GM12865 (cell line): Measurements from ENCODE around the gene EFCAB11.

Source experiments
- DNase-seq: peaks from one replicate; pipeline ENCODE4 v3.0.0; 2010; ENCODE audit warnings: low read depth
- H3K4me3 ChIP-seq: 2 replicates; pipeline ENCODE4 v1.5.1; 2011; ENCODE audit warnings: mild to moderate bottlenecking, low read depth, low read length, control low read depth
- TF ChIP-seq, protein P1 (sequence below): IDR thresholded peaks from 2 replicates; pipeline ENCODE4 v1.5.1; 2011; ENCODE audit warnings: low read length, control low read depth, low read depth, inconsistent platforms; ENCODE audit not compliant: insufficient read depth; ENCODE audit errors: missing control alignments

Gene EFCAB11

GRCh38 chr14:89947344-89947743, 7.2 kb downstream of the EFCAB11 start:
- TF ChIP-seq, protein P1, sequence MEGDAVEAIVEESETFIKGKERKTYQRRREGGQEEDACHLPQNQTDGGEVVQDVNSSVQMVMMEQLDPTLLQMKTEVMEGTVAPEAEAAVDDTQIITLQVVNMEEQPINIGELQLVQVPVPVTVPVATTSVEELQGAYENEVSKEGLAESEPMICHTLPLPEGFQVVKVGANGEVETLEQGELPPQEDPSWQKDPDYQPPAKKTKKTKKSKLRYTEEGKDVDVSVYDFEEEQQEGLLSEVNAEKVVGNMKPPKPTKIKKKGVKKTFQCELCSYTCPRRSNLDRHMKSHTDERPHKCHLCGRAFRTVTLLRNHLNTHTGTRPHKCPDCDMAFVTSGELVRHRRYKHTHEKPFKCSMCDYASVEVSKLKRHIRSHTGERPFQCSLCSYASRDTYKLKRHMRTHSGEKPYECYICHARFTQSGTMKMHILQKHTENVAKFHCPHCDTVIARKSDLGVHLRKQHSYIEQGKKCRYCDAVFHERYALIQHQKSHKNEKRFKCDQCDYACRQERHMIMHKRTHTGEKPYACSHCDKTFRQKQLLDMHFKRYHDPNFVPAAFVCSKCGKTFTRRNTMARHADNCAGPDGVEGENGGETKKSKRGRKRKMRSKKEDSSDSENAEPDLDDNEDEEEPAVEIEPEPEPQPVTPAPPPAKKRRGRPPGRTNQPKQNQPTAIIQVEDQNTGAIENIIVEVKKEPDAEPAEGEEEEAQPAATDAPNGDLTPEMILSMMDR: no peak

DNA sequence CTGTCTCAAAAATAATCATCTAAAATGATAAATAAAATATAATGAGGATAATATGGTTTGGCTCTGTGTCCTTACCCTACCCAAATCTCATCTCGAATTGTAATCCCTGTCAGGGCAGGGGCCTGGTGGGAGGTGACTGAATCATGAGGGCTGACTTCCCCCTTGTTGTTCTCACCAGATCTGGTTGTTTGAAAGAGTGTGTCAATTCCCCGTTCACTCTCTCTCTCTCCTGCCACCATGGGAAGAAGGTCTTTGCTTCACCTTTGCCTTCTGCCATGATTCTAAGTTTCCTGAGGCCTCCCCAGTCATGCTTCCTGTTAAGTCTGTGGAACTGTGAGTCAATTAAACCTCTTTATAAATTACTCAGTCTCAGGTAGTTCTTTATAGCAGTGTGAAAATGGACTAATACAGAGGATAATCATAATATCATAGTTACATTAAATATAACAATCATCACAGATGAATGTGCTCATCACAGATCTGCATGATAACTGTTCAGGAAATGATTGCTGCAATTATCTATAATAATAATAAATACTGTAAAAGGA, 12.6 kb downstream of the EFCAB11 start:
- no peak overlapping the region for H3K4me3 ChIP-seq
- no peak for DNase-seq
- TF ChIP-seq, protein P1: no peak

More at GRCh38 chr14:89947344-89947743, 7.2 kb downstream of the EFCAB11 start:
- DNase-seq: no peak
- H3K4me3 ChIP-seq: no peak overlapping the region

GRCh38 chr14:89936654-89937185, 17.8 kb downstream of the EFCAB11 start:
- no peak overlapping the region for H3K4me3 ChIP-seq
- no peak for DNase-seq
- TF ChIP-seq, protein P1: no peak

- DNase-seq: no peak
- TF ChIP-seq, protein P1: no peak
- H3K4me3 ChIP-seq: no peak overlapping the region
These were observed 21.5 kb downstream of the EFCAB11 start for GRCh38 chr14:89933002-89933401.

GRCh38 chr14:89927186-89927865, 27.2 kb downstream of the EFCAB11 start:
- TF ChIP-seq, protein P1: no peak
- DNase-seq: no peak

DNA sequence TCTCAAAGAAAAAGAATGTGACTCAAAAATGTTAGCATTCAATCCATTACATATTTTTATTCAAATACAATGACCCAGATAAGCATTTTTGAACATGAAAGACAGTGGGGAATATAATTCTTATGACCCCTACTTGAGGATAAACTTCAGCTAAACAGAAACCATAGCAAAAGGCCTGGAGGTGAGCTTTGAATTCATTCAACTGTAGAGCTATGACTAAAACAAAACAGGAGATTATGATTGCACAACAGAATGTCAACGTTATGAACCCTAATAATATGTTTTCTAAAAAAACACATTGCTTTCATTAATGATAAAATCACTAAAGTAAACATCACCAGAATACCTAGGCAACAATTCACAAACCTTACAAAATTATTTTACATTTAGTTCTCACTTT, 27.8 kb downstream of the EFCAB11 start:
- no peak overlapping the region for H3K4me3 ChIP-seq
- TF ChIP-seq, protein P1: no peak
- DNase-seq: no peak

More at GRCh38 chr14:89927186-89927865, 27.2 kb downstream of the EFCAB11 start:
- no peak overlapping the region for H3K4me3 ChIP-seq
